ENCODE data around the gene CRYL1.

CRYL1 gene

GRCh38 chr13:20371825-20372224 is 153.8 kb downstream of the CRYL1 start:
- TF ChIP-seq POLR2AphosphoS5 (IDR thresholded peaks at IDR 0.05; ENCODE audit: low read depth) (no peak), SPI1 (IDR thresholded peaks at IDR 0.05; ENCODE audit: borderline replicate concordance, low read depth) (no peak), GABPA (IDR thresholded peaks at IDR 0.05; ENCODE audit: low read depth) (no peak)
- TF ChIP-seq, protein P1, sequence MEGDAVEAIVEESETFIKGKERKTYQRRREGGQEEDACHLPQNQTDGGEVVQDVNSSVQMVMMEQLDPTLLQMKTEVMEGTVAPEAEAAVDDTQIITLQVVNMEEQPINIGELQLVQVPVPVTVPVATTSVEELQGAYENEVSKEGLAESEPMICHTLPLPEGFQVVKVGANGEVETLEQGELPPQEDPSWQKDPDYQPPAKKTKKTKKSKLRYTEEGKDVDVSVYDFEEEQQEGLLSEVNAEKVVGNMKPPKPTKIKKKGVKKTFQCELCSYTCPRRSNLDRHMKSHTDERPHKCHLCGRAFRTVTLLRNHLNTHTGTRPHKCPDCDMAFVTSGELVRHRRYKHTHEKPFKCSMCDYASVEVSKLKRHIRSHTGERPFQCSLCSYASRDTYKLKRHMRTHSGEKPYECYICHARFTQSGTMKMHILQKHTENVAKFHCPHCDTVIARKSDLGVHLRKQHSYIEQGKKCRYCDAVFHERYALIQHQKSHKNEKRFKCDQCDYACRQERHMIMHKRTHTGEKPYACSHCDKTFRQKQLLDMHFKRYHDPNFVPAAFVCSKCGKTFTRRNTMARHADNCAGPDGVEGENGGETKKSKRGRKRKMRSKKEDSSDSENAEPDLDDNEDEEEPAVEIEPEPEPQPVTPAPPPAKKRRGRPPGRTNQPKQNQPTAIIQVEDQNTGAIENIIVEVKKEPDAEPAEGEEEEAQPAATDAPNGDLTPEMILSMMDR (IDR thresholded peaks at IDR 0.05; ENCODE audit: insufficient read depth, low read length): no peak
- TF ChIP-seq, protein P2, sequence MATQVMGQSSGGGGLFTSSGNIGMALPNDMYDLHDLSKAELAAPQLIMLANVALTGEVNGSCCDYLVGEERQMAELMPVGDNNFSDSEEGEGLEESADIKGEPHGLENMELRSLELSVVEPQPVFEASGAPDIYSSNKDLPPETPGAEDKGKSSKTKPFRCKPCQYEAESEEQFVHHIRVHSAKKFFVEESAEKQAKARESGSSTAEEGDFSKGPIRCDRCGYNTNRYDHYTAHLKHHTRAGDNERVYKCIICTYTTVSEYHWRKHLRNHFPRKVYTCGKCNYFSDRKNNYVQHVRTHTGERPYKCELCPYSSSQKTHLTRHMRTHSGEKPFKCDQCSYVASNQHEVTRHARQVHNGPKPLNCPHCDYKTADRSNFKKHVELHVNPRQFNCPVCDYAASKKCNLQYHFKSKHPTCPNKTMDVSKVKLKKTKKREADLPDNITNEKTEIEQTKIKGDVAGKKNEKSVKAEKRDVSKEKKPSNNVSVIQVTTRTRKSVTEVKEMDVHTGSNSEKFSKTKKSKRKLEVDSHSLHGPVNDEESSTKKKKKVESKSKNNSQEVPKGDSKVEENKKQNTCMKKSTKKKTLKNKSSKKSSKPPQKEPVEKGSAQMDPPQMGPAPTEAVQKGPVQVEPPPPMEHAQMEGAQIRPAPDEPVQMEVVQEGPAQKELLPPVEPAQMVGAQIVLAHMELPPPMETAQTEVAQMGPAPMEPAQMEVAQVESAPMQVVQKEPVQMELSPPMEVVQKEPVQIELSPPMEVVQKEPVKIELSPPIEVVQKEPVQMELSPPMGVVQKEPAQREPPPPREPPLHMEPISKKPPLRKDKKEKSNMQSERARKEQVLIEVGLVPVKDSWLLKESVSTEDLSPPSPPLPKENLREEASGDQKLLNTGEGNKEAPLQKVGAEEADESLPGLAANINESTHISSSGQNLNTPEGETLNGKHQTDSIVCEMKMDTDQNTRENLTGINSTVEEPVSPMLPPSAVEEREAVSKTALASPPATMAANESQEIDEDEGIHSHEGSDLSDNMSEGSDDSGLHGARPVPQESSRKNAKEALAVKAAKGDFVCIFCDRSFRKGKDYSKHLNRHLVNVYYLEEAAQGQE (IDR thresholded peaks at IDR 0.05; ENCODE audit: insufficient replicate concordance, low read depth): no peak
- Histone ChIP-seq H3K27ac (replicated peaks) (no peak overlapping the region), H3K27me3 (ENCODE audit: insufficient read depth, poor library complexity, severe bottlenecking) (no peaks in the 10 kb centered on the region), H3K4me3 (replicated peaks; ENCODE audit: insufficient read depth, low read length) (no peak overlapping the region)
- DNase-seq (ENCODE audit: low read depth in 1 of 2, low spot score in 1 of 2): no peak

DNA sequence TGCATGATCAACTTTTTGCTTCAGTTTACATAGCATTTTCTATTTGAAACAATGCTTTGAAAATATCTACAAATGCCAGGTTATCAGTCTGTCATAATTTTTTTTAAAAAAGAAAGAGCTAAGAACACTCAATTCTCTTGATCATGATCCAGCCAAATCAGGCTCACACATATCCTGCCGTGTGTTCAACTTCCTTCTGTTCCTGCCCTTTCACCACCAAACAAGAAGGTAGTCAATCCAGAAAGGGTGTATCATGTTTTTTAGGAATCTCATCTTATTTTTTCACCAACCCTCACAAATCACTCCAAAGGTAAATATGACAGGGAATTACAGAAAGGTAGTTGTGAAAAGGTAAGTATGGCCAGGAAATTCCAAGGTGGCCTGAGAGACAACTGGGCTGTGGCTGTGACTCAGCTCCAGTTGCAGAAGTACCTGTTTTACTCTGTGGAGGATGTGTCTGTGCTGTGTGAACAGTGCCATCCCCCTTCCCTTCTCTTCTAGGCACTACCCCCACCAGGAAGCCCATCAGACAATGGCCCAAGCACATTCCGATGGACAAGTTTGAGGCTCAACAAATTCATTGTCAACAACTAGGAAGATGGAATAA is 154.7 kb downstream of the CRYL1 start:
- Histone ChIP-seq H3K27ac (replicated peaks) (no peak overlapping the region), H3K27me3 (ENCODE audit: insufficient read depth, poor library complexity, severe bottlenecking) (no peaks in the 10 kb centered on the region), H3K4me3 (replicated peaks; ENCODE audit: insufficient read depth, low read length) (no peak overlapping the region)
- no peak for TF ChIP-seq GABPA (IDR thresholded peaks at IDR 0.05; ENCODE audit: low read depth)
- TF ChIP-seq, protein P2 (IDR thresholded peaks at IDR 0.05; ENCODE audit: insufficient replicate concordance, low read depth): no peak
- DNase-seq (ENCODE audit: low read depth in 1 of 2, low spot score in 1 of 2): no peak

DNA sequence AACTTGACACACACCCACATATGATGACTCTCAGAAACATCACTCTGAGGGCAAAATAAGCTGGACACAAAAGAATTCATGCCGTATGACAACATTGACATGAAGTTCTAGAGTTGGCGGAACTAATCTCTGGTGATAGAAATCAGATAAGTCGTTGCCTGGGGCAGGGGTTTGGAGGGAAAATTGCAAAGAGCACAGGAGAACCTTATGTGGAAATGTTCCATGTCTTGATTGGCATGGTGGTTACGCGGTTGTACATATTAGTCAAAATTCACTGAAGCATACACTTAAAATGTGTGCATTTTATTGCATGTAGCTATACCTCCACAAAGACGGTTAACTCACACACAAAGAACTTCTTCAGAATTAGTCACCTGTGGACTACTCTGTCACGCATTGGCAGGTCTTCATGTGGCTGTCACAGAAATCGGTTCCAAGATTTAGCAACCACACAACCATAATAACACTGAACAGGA is 155.7 kb downstream of the CRYL1 start:
- DNase-seq (ENCODE audit: low read depth in 1 of 2, low spot score in 1 of 2): no peak
- TF ChIP-seq GABPA (IDR thresholded peaks at IDR 0.05; ENCODE audit: low read depth): no peak
- TF ChIP-seq, protein P1 (IDR thresholded peaks at IDR 0.05; ENCODE audit: insufficient read depth, low read length): no peak
- TF ChIP-seq POLR2AphosphoS5 (IDR thresholded peaks at IDR 0.05; ENCODE audit: low read depth): no peak
- TF ChIP-seq, protein P2 (IDR thresholded peaks at IDR 0.05; ENCODE audit: insufficient replicate concordance, low read depth): no peak
- TF ChIP-seq SPI1 (IDR thresholded peaks at IDR 0.05; ENCODE audit: borderline replicate concordance, low read depth): no peak
- H3K4me3 ChIP-seq (replicated peaks; ENCODE audit: insufficient read depth, low read length): no peak overlapping the region
- no peak overlapping the region for H3K27ac ChIP-seq (replicated peaks)
- H3K27me3 ChIP-seq (ENCODE audit: insufficient read depth, poor library complexity, severe bottlenecking): no peaks in the 10 kb centered on the region
